CD8-positive, alpha-beta memory T cell (primary cell): ENCODE data around the gene TMEM190. TPM values are rescaled to one million over a fixed set of nuclear protein-coding genes. Genes with fewer than 3 reads are reported as not detected.

Experiments
- CTCF ChIA-PET: fragments of 350-600 bp; sonication (Branson Sonifier 250); formaldehyde crosslinking; loops from one replicate; lab custom pipeline; 2021; ENCODE audit warnings: antibody characterized with exemption; lab: Charles Lee
- POLR2A ChIA-PET: fragments of 350-600 bp; sonication (Branson Sonifier 250); formaldehyde crosslinking; loops from one replicate; lab custom pipeline; 2021; ENCODE audit warnings: antibody characterized with exemption; lab: Charles Lee
- DNase-seq, 5 donors: peaks; one replicate each; pipeline versions ENCODE4 v3.0.0 to v3.0.0-alpha.2; 2020 to 2022; ENCODE audit warnings: mixed read lengths in 1 of 5
- H3K27ac ChIP-seq: one replicate; pipeline ENCODE4 v1.7.0; 2013; ENCODE audit warnings: low read depth, mild to moderate bottlenecking, low read length, moderate library complexity
- H3K27me3 ChIP-seq: 2 replicates; pipeline ENCODE4 v1.7.0; 2013; ENCODE audit warnings: low read length, mild to moderate bottlenecking; ENCODE audit not compliant: insufficient read depth, poor library complexity, severe bottlenecking
- H3K36me3 ChIP-seq: 2 replicates; pipeline ENCODE4 v1.7.0; 2013; ENCODE audit warnings: mild to moderate bottlenecking, low read length, moderate library complexity; ENCODE audit not compliant: insufficient read depth
- H3K4me1 ChIP-seq: 2 replicates; pipeline ENCODE4 v1.7.0; 2013; ENCODE audit warnings: mild to moderate bottlenecking, low read length, moderate library complexity; ENCODE audit not compliant: insufficient read depth
- H3K4me3 ChIP-seq: 2 replicates; pipeline ENCODE4 v1.7.0; 2013; ENCODE audit warnings: mild to moderate bottlenecking, low read length
- H3K9me3 ChIP-seq: 2 replicates; pipeline ENCODE4 v1.7.0; 2013; ENCODE audit warnings: mild to moderate bottlenecking, low read length
- H3K27ac Mint-ChIP-seq, 8 donors: one replicate each; pipeline ENCODE4 v1.8.0; 2020 to 2021; ENCODE audit warnings: mixed read lengths in 8 of 8, mild to moderate bottlenecking in 6 of 8, inconsistent platforms in 3 of 8, moderate library complexity in 3 of 8
- H3K27me3 Mint-ChIP-seq, 2 donors: one replicate each; pipeline ENCODE4 v1.8.0; 2020 to 2021; ENCODE audit warnings: mixed read lengths in 2 of 2, mild to moderate bottlenecking in 1 of 2, moderate library complexity in 1 of 2
- H3K36me3 Mint-ChIP-seq, 3 donors: one replicate each; pipeline ENCODE4 v1.8.0; 2020 to 2021; ENCODE audit warnings: mixed read lengths in 3 of 3, inconsistent platforms in 1 of 3, mild to moderate bottlenecking in 1 of 3
- H3K4me1 Mint-ChIP-seq, 3 donors: one replicate each; pipeline ENCODE4 v1.8.0; 2020 to 2021; ENCODE audit warnings: mixed read lengths in 3 of 3, inconsistent platforms in 1 of 3, mild to moderate bottlenecking in 1 of 3
- H3K4me3 Mint-ChIP-seq, 7 donors: one replicate each; pipeline ENCODE4 v1.8.0; 2020 to 2021; ENCODE audit warnings: mixed read lengths in 7 of 7, mild to moderate bottlenecking in 6 of 7, moderate library complexity in 4 of 7, inconsistent platforms in 2 of 7
- H3K9me3 Mint-ChIP-seq, 5 donors: one replicate each; pipeline ENCODE4 v1.8.0; 2020 to 2022; ENCODE audit warnings: mixed read lengths in 5 of 5, mild to moderate bottlenecking in 3 of 5, moderate library complexity in 2 of 5, inconsistent platforms in 1 of 5
- polyA plus RNA-seq: library from polyadenylated mRNA; unstranded; fragments of 300-500 nt; fragmentation: Illumina TruSeq; gene quantifications from one replicate; pipeline ENCODE4 v1.2.3, GENCODE V29; 2021
- total RNA-seq, 2 experiments: library from RNA; stranded (reverse); gene quantifications; one replicate each; pipeline ENCODE4 v1.2.3, GENCODE V29; 2021

TMEM190 gene
- total and polyA plus RNA-seq, 3 experiments from 2014 or later: not detected

DNA sequence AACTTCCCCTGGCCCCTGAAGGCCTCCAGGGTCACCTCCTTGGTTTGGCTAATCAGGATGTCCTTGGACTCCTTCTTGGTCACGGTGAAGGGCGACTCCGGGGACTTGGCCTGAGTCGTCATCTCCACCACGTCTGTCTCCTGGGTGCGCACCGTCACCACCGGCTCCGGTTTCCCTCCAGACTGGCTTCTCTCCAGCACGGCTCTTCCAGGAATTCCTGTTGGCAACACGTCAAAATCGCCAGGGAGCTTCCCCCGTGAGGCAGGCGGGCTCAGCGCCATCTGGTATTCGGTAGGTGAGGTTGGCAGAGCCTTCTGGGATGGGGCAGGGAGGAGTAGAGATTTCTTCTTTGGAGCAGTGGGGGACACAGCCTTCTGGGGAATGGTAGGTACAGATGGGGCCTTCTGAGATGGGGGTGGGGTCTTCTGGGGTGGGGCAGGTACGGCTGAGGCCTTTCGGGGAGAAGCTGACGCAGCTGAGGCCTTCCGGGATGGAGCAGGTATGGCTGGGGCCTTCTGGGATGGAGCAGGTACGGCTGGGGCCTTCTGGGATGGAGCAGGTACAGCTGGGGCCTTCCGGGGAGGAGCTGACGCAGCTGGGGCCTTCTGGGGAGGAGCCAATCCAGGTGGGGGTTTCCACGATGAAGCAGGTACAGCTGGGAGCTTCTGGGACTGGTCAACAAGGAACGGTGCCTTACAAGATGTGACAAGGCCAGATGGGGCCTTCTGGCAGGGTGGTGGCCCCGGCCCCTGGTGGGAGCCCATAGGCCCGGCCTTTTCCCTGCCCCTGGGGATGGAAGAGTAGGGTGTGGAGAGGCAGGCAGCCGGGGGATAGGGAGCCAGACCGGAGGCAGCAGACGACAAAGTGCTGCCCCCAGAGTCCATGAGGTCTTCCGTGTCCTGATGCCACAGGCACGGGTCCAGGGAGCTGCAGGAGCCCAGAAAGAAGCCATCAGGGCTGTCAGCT is 17.4 kb upstream of the TMEM190 start:
- H3K27ac Mint-ChIP-seq: peak overlapping the region in 1 of 8 donors; percentile 65
- no peaks in the 10 kb centered on the region for H3K9me3 Mint-ChIP-seq
- H3K36me3 Mint-ChIP-seq: no peaks in the 10 kb centered on the region
- no peak overlapping the region for H3K4me3 Mint-ChIP-seq
- H3K27me3 Mint-ChIP-seq: peaks cover 0 to 12% of the 10 kb centered on the region in 2 donors
- no peak overlapping the region for H3K27ac ChIP-seq
- no peaks in the 10 kb centered on the region for H3K4me1 ChIP-seq
- ChIA-PET CTCF (no interaction called here), POLR2A (interaction anchor here (0.7 kb wide), 1 partner anchor 54 kb away, joined by 3 read pairs; no protein-coding TSS in a partner anchor)
- H3K36me3 ChIP-seq: no peaks in the 10 kb centered on the region
- H3K27me3 ChIP-seq: no peaks in the 10 kb centered on the region
- no peak for DNase-seq
- no peaks in the 10 kb centered on the region for H3K9me3 ChIP-seq
- peaks cover 0 to 5% (median 0%) of the 10 kb centered on the region in 3 donors for H3K4me1 Mint-ChIP-seq
- H3K4me3 ChIP-seq: no peak overlapping the region

DNA sequence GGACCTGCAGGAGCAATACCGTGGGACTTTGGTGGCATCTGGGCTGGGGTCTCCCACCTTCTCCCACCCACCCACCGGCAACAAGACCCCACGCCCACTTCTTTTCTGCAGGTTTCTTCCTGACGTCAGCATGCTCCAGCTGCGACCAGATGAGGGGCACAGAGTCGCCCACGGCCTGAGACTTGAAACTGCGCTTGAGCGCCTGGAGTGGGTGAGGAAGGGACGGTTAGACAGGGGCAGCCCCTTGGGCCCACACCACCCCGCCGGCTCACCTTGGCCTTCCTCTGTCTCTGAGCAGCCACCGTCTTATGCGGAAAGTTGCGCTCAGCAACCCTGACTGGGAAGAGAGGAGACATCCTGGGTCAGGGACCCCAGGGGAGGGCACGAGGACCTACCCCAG is 15.7 kb upstream of the TMEM190 start:
- Histone ChIP-seq H3K4me3 (no peak overlapping the region), H3K27me3 (no peaks in the 10 kb centered on the region), H3K4me1 (no peaks in the 10 kb centered on the region), H3K27ac (no peak overlapping the region), H3K9me3 (no peaks in the 10 kb centered on the region), H3K36me3 (no peaks in the 10 kb centered on the region)
- peaks cover 0 to 12% of the 10 kb centered on the region in 2 donors for H3K27me3 Mint-ChIP-seq
- no peaks in the 10 kb centered on the region for H3K36me3 Mint-ChIP-seq
- no peak overlapping the region for H3K27ac Mint-ChIP-seq
- DNase-seq: no peak
- no peaks in the 10 kb centered on the region for H3K9me3 Mint-ChIP-seq
- H3K4me3 Mint-ChIP-seq: no peak overlapping the region
- ChIA-PET POLR2A (no interaction called here), CTCF (no interaction called here)
- no peaks in the 10 kb centered on the region for H3K4me1 Mint-ChIP-seq

DNA sequence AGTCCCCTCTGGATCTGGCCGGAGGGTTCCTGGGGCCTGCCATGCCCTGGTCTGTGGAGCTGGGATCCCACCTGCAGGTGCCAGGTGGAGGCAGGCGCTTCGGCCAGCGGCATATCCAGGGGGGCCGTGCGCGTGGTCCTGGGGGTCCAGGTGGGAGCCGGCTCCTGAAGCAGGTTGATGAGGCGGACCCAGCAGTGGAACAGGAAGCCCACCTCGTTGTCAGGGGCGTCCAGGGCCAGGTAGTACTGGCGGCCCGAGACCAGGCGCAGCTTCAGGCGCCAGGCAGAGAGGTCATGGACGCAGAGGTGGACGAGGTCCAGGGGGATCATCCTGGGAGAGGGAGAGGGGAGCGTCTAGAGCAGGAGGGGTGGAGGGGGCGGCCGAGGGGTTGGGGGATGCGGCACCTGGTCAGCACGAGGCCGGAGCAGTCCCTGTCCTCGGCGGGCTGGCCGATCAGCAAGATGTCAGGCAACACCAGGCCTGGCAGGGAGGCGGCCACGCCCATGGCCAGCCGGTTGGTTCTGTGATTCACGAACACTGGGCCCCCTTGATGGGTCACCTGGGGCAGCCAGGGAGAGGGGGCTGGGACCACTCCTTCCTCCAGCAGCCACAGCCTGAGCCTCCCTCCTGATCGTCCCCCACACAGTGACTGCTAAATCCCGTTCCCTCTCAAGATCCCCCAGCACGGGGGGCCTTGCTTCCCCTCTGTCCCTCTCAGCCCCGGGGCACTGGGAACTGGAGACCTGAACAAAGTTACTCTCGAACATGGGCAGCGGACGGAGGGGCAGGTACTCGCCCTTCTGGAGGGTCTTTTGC is 14.2 kb upstream of the TMEM190 start:
- H3K4me1 Mint-ChIP-seq: no peaks in the 10 kb centered on the region
- ChIA-PET POLR2A (no interaction called here), CTCF (no interaction called here)
- H3K27ac Mint-ChIP-seq: no peak overlapping the region
- Histone ChIP-seq H3K9me3 (no peaks in the 10 kb centered on the region), H3K27me3 (no peaks in the 10 kb centered on the region), H3K4me3 (no peak overlapping the region), H3K4me1 (no peaks in the 10 kb centered on the region), H3K27ac (no peak overlapping the region), H3K36me3 (no peaks in the 10 kb centered on the region)
- no peak for DNase-seq
- H3K27me3 Mint-ChIP-seq: peaks cover 0 to 14% of the 10 kb centered on the region in 2 donors
- no peak overlapping the region for H3K4me3 Mint-ChIP-seq
- no peaks in the 10 kb centered on the region for H3K36me3 Mint-ChIP-seq
- H3K9me3 Mint-ChIP-seq: no peaks in the 10 kb centered on the region

DNA sequence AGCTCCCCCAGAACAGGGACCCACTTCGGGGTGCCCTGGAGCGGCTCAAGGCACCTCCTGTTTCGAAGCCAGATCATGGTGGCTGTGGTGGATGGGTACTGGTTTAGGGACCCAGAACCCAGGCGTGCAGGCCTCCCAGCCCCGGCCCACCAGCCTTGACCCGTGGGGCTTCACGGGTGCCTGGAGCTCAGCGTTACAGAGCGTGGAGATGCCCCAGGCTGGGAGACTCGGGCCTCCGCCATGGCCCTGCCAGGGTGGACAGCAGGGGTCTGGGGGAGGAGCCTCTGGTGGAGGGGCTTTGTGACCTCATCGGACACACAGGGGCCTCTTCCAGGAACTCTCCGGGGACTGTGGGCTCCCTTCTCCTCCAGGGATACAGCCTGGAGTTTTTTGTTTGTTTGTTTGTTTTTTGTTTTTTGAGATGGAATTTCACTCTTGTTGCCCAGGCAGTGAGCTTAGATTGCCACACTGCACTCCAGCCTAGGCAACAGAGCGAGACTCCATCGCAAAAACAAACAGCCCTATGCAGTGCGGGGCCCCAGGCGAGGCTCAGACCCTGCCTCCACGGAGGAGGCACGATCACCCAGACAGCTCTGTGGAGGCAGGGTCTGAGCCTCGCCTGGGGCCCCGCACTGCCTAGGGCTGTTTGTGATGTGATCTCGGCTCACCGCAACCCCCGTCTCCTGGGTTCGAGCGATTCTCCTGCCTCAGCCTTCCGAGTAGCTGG is 13.5 kb upstream of the TMEM190 start, which contains the start of gene GARIN5B:
GARIN5B (minus strand) TSS at position 271 of the 727 bp plus-strand sequence; CDS start at position 77, 194 bp downstream.
- Mint-ChIP-seq H3K4me3 (no peak within 1 kb of the TSS), H3K4me1 (no peaks in the 10 kb centered on the region), H3K27ac (peak within 1 kb of the TSS in 1 of 8 donors; percentile 5), H3K27me3 (peaks cover 2 to 17% of the 10 kb centered on the region in 2 donors), H3K9me3 (no peaks in the 10 kb centered on the region), H3K36me3 (peaks cover 0 to 2% (median 0%) of the 10 kb centered on the region in 3 donors)
- no peaks in the 10 kb centered on the region for H3K36me3 ChIP-seq
- no peak for DNase-seq
- H3K27me3 ChIP-seq: no peaks in the 10 kb centered on the region
- no peak within 1 kb of the TSS for H3K4me3 ChIP-seq
- CTCF ChIA-PET: no interaction called here
- POLR2A ChIA-PET: no interaction called here
- H3K27ac ChIP-seq: no peak within 1 kb of the TSS
- no peaks in the 10 kb centered on the region for H3K4me1 ChIP-seq
- H3K9me3 ChIP-seq: no peaks in the 10 kb centered on the region

DNA sequence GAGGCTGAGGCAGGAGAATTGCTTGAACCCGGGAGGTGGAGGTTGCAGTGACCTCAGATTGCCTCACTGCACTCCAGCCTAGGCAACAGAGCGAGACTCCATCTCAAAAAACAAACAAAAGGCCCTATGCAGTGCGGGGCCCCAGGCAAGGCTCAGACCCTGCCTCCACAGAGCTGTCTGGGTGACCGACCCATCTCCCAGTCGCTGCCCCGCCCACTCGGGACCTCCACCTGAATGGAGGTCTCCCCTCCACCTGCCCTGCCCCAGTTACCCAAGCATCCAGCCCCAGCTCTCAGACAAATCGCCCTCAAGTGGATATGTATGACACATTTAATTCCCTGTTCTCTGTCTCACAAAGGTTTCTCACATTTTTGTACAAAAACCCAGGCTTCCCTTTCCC is 11.4 kb upstream of the TMEM190 start:
- Mint-ChIP-seq H3K27me3 (peaks cover 6 to 27% of the 10 kb centered on the region in 2 donors), H3K4me3 (no peak overlapping the region), H3K27ac (no peak overlapping the region), H3K9me3 (no peaks in the 10 kb centered on the region), H3K4me1 (peaks cover 2 to 5% (median 4%) of the 10 kb centered on the region in 3 donors), H3K36me3 (peaks cover 0 to 2% (median 0%) of the 10 kb centered on the region in 3 donors)
- Histone ChIP-seq H3K36me3 (no peaks in the 10 kb centered on the region), H3K4me3 (no peak overlapping the region), H3K4me1 (peaks cover 6% of the 10 kb centered on the region), H3K27ac (no peak overlapping the region), H3K9me3 (no peaks in the 10 kb centered on the region), H3K27me3 (peaks cover 5% of the 10 kb centered on the region)
- ChIA-PET CTCF (no interaction called here), POLR2A (no interaction called here)
- DNase-seq: no peak

DNA sequence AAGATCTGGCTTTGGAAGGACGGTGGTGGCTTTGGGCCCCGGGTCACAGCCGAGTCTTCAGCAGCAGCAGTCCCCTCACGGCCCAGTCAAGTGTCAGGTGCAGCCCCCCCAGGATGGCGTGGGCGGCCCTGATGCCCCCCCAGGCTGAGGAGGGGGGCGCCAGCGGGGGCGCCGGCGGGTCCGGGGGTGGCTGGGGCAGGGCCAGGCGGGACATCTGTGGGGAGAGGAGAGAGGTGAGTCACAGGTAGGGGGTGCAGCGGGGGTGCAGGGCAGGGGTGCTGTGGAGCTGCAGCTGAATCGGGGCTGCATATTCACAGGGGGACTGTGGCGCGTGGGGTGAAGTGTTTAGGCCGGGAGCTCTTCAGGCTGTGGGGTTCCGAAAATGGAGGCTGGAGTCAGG is 10.7 kb upstream of the TMEM190 start:
- H3K27me3 Mint-ChIP-seq: peaks cover 10 to 33% of the 10 kb centered on the region in 2 donors
- H3K27ac ChIP-seq: no peak overlapping the region
- CTCF ChIA-PET: no interaction called here
- DNase-seq: no peak
- H3K4me3 Mint-ChIP-seq: no peak overlapping the region
- H3K4me3 ChIP-seq: no peak overlapping the region
- peaks cover 11% of the 10 kb centered on the region for H3K27me3 ChIP-seq
- peaks cover 4 to 7% (median 5%) of the 10 kb centered on the region in 3 donors for H3K4me1 Mint-ChIP-seq
- H3K27ac Mint-ChIP-seq: no peak overlapping the region
- H3K36me3 ChIP-seq: no peaks in the 10 kb centered on the region
- H3K9me3 Mint-ChIP-seq: peaks cover 0 to under 1% (median 0%) of the 10 kb centered on the region in 5 donors
- peaks cover 6% of the 10 kb centered on the region for H3K4me1 ChIP-seq
- no peaks in the 10 kb centered on the region for H3K9me3 ChIP-seq
- POLR2A ChIA-PET: no interaction called here
- peaks cover 0 to 4% (median 0%) of the 10 kb centered on the region in 3 donors for H3K36me3 Mint-ChIP-seq

DNA sequence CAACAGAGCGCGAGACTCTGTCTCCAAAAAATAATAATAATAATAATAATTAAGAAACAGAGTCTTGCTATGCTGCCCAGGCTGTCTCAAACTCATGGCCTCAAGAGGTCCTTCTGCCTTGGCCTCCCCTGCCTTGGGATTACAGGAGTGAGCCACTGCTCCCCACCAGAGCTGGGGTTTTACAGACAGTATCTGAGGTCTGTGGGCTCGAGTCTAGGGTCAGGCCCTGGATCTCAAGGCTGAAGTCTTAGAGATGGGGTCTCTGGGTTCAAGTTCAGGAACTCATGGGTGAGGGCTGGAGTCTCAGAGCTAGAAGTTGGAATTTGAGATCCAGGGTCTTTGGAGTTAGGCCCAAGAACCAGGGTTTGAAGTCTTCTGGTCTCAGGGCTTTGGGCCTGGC is 9.8 kb upstream of the TMEM190 start:
- Histone ChIP-seq H3K27ac (no peak overlapping the region), H3K27me3 (peaks cover 15% of the 10 kb centered on the region), H3K4me1 (peaks cover 6% of the 10 kb centered on the region), H3K4me3 (no peak overlapping the region), H3K9me3 (no peaks in the 10 kb centered on the region), H3K36me3 (no peaks in the 10 kb centered on the region)
- peaks cover 4 to 7% (median 5%) of the 10 kb centered on the region in 3 donors for H3K4me1 Mint-ChIP-seq
- no peak overlapping the region for H3K4me3 Mint-ChIP-seq
- peaks cover 0 to 4% (median 0%) of the 10 kb centered on the region in 3 donors for H3K36me3 Mint-ChIP-seq
- peaks cover 0 to 2% (median 0%) of the 10 kb centered on the region in 5 donors for H3K9me3 Mint-ChIP-seq
- no peak overlapping the region for H3K27ac Mint-ChIP-seq
- POLR2A ChIA-PET: interaction anchor here (0.6 kb wide), 1 partner anchor 47 kb away, joined by 7 read pairs; no protein-coding TSS in a partner anchor
- H3K27me3 Mint-ChIP-seq: peaks cover 17 to 41% of the 10 kb centered on the region in 2 donors
- DNase-seq: no peak
- CTCF ChIA-PET: interaction anchor here (1.1 kb wide), 1 partner anchor 65 kb away, joined by 3 read pairs; no protein-coding TSS in a partner anchor
